Cerebellar nuclear complex (tissue), 1 donor: ENCODE measurements around the gene SLC66A2.
A peak's percentile ranks its signal among the peaks of the same experiment; 100 is the strongest.

Experiments
- DNase-seq, 2 experiments: peaks; one replicate each; lab custom pipeline; 2025; lab: John Stamatoyannopoulos, UW

Gene SLC66A2

DNA sequence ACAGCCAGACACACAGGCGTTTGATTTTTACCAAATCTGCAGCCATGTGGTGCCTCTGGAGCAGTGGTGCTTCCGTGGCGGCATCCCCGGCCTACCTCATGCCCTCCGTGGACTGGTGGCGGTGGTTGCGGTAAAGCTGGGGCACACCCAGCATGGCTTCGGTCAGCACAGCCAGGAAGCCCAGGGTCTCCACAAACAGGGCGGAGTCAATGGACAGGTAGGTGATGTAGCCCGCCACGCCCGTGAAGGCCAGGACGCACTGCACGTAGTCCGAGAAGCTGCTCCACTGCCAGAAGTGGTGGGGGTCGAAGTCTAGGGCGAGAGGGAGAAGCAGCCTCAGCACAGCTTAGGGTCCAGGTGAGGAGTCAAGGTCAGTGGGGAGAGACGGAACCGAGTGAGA is 32.4 kb downstream of the SLC66A2 start:
- no peak for DNase-seq

DNA sequence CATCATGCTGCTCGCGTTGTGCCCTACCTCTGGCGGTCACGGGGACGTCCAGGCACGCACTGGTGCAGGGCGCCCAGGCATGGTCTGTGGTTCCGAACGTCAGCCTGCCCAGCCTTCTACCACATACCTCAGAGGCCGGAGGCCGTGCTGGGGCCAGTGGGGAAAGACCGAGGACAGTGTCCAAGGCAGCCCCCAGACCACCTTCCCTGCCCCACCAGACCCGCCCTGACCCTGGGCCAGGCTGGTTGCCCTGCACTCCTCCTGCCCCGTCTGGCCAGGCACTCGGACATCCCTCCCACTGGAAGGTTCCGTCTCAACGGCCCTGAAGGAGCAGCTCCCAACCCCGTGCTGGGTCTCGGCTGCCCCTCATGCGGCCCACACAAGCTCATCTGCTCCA is 32.8 kb downstream of the SLC66A2 start:
- DNase-seq: no peak

DNA sequence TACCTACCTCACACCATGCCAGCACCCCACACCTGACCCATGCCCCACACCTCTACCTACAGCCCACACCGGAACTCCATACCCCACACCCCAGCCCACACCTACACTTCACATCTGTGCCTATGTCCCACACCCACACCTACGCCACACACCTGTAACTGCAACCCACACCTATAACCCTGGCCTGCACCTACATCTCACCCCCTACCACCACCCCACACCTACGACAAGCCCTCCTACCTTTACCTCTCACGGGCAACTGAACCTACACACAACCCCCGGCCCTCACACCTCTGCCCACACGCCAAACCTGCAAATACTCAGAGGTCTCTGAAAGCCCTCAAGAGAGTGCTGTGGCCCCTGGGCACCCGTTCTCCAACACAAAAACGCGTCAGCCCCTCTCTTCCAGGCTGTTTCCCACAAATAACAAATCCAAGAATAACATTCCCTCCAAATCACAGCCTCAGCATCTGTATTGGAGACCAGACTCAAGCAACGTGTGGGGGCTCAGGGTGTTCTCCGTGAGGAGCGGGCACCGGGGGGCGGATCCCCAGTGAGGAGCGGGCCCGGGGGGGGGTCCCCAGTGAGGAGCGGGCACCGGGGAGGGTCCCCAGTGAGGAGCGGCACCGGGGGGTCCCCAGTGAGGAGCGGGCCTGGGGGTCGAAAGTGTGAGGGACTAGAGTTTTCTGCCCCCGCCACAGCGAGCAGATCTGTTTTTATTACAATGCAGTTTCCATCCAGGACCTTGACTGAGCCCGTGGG is 33.4 kb downstream of the SLC66A2 start:
- DNase-seq: no peak

DNA sequence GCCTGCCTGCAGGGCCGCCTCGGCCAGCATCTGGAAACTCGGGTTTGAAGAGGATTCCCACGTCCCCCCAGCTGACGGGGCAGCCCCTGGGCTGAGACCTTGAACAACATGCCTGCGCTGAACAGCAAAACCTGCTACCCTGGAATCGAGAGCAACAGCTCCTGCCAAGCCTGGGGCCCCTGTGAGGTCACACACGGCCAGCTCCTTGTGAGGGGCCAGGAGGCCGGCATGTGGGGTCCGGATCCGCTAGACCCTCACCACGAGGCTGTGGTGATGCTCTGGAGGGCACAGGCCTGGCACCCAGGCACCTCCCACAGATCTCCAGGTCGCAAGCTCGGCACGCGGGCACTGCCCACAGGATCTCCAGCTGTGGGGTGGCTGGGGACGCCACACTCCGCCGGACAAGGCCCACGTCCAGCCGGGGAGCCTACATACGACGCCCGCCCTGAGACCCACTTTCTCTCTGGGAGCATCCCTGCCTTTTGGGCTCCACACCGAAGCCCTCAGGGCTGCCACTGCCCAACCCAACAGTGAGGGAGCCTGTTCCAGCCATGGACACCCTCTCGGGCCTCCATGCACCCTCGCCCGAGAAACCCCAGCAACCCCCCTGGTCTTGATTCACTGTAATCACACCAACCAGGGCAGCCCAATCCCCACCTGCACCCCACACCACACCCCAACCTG is 34.1 kb downstream of the SLC66A2 start:
- no peak for DNase-seq

DNA sequence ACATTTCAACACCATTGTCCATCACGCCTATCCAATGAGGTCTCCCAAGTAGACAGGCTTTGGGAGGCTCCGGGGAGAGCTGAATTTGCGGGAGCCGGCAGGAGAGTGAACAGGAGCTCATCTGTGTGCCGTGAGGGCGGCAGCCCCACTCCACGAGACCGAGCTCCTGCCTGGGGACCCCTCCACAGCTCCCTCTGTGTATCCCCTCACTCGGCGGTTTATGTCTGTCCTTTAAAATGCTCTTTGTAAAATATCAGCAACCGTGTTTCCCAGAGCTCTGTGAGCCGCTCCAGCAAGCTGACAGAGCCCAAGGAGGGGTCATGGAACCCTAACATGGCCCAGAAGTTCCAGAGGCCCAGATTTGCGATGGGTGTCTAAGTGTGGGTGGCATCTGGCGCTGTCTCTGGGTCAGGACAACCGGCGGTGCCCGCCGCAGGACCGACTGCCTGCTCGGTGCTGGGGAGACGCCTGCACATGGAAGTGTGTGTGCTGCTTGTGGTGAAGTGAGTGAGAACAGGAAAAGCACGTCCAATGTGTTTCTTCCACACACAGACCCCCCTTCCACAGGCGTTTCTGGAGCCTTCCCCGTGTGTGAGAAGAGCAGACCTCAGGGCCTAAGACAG is 34.8 kb downstream of the SLC66A2 start:
- DNase-seq: no peak

DNA sequence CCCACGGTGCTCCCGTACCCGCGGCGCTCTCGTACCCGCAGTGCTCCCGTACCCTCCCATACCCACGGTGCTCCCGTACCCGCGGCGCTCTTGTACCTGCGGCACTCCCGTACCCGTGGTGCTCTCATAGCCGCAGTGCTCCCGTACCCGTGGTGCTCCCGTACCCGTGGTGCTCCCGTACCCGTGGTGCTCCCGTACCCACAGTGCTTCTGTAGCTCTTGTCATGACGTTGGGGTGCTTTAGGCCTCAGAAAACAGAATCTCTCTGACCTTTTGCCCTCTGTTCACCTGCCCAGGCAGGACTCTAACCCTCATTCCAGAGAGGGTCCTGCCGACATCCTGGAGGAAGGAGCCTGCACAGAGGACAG is 35.3 kb downstream of the SLC66A2 start:
- no peak for DNase-seq

DNA sequence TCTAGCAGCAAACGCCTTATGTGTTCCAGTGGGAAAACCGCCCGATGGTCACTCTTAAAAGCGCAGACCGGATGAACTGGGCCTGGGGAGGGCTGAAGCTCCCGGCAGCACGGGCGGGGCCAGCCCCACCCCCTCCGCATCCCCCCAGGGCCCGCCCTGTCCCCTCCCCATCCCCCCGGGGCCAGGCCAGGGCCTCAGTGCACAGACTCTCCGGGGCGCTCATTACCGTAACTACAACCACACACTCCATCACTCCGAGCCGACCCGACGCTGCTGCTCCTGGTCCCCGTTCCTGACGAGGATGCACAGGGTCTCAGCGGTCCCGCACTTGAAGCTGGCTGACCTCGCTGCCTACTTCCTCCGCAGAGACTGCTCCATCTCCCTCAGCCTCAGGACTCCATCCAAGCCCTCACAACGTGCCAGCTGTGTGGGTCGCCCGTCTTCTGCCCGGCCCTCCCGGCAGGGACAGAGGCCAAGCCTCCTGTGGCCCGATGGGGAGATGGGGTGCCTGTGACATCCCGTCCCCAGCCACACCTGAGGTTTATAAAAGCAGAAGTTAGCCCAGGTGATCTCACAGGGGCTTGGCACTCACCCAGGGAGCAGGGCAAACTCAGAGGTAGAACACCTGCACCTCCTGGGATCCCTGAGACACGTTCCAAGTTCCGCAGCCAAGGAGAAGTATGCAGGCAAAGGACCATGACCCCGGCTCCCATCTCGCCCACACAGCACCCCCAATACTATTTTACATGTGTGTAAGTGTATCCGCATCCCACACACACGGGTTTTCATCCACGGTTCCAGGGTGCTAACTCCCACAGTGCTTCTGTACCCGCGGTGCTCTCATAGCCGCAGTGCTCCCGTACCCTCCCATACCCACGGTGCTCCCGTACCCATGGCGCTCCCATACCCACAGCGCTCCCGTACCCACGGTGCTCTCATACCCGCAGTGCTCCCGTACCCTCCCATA is 36.0 kb downstream of the SLC66A2 start:
- no peak for DNase-seq

DNA sequence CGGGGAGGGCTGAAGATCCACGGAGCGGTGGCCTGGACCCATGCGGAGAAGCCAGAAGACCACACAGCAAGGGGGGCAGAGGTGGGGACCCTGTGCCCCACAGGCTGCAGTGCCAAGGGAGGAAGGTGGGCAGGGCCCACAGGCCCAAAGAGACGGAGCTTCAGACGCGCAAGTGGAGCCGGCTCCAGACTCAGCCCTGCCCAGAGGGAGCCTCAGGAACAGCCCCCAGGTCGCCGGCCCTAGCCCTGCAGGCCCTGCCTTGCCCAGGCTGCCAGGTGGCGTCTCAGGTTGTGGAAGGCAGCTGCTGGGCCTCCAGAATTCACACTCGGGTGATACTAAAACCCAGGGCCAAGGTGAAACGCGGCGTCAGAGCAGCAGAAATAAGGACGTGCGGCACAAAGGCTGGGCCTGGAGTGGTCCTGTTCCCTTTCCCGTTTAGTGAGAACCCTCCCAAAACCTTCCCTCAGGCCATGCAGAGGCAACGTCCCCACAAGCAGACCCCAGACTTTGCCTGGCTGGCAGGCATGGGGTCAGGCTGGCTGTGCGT is 36.8 kb downstream of the SLC66A2 start:
- no peak for DNase-seq

DNA sequence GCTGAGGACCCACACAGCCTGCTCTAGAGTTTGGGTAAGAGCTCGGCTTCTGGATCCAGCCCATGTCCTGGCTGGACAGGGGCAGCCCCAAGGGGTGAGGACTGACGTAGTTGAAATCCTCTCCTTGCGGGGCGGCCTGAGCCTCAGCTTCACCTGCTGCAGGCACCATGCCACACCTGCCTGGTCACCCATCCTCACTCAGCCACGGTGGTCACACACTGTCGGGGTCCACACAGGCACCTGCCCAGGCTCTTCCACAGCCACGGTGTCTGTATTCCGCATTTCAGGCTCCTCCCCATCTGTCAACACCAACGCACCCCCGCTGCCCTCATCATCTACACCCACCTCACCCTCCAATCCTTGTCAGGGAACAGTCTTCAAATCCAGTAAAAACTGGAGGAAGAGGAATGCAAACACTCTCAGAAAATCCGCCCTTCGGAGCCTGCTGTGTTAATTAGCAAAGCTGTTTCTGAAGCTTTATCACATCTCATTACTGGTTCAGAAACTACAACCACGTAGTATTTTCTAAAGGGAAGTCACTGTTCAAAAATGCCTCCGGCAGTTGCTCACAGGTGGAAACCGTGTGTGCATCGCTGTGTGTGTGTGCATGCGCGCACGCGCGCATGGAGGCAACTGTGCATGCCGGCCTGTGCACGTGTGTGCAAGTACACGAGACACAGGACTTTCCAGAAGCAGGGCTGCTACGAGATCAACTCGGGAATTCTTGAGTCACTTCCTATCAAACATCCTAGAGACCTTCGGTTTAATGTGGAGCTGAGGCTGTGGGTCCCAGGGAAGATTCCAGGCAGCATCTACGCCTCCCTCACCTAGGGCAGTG is 38.2 kb downstream of the SLC66A2 start:
- DNase-seq: no peak

DNA sequence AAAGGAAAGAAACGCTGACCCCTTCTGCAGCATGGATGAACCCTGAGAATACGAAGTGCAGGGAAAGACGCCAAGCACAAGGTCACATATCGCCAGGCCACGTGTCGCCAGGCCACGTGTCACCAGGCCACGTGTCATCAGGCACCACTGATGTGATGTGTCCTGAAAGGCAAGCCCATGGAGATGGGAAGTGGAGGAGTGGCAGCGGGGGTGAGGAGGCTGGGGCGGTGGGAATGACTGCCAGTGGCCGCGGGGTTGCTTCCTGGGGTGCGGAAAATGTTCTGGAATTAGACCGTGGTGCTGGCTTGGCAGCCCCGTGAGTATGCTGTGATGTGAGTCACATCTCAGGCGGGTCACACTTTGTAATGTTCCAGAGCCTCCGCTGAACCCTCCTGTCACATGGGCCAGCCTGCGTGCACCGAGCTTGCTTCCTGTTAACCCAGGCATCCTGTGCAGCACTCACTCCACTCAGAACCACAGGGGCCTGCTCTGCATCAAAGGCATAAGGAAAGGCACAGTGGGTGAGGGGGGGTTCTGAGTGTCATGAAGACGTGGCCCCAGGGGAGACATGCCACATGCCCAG is 39.0 kb downstream of the SLC66A2 start:
- DNase-seq: peak in 1 of 2 experiments; percentile 6

DNA sequence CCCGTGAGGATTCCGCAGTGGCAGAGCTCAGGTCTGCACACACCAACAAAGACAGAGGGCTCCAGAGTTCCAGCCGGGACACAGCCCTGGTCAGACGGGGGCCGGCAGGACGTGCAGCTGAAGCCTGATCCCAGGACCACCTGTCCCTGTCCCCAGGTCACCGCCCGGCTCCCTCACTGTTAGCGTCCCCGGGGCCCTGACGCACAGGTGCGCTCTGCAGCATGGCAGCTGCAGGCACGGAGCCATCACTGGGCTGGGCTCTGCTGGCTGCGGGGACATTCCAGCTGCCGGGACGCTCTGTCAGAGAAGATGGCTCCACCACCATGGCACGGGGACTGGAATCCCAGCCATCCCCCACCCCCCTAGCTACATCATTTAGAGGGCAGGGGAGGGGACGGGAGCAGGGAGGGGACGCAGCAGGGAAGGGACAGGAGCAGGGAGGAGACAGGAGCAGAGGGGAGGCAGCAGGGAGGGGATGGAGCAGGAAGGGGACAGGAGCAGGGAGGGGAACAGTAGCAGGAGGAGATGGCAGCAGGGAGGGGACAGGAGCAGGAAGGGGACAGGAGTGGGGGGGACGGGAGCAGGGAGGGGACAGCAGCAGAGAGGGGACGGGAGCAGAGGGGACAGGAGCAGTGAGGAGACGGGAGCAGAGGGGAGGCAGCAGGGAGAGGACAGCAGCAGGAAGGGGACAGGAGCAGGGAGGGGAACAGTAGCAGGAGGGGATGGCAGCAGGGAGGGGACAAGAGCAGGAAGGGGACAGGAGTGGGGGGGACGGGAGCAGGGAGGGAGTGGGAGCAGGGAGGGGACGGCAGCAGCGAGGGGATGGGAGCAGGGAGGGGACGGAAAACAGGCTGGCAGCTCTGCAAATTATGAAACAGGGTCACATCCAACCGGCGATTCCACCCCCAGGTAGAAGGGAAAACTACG is 39.8 kb downstream of the SLC66A2 start:
- no peak for DNase-seq

DNA sequence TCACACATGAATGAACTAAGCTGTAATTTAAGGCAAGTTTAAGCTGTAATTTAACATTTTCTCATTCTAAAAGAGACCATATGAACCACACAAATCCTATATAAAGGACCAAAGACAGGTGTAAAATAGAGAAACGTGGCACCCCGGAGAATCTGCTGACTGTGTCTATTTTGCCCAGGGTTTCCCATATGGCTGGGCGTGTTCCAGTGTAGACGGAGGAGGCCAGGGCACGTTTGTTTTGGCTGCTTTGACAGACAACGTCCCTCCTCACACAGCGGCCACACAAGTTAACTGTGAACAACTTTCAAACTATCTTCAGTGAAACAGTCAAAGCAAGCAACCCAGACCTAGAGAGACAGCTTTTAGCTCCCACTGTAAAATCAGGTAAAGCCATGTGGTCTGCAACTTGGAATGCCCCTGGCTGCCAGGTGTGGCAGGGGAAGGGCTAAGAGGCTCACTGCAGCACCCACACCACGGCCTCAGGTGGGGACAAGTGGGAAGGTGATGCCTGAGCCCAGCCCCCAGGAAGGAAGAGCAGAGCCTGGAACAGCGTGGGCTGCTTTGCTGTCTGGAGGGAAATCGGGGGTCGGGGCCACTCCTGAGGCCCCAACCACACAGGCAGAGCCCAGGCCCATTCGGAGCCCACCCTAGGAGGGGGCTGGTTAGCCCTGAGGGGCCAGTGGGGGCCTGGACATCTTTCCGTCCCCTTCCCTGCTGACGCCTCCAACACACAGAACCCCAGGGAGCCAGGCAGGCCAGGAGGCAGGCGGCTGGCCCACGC is 40.7 kb downstream of the SLC66A2 start:
- DNase-seq: no peak

DNA sequence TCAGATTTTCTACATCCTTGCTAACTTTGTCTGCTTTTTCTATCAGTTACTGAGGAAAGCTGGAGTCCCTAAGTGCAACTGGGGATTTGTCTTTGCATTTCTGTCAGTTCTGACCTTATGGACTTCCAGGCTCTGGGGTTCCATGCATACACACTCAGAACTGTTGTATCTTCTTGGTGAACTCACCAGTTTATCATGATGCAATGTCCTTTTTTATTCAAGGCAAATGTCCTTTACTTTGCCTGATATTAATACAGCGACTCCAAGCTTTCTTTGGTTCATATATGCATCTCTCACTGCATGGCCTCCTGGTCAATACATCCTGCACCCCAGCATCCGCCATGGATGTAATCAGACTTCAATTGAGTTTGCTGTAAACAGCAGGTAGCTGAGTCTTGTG is 44.7 kb downstream of the SLC66A2 start:
- DNase-seq: no peak

DNA sequence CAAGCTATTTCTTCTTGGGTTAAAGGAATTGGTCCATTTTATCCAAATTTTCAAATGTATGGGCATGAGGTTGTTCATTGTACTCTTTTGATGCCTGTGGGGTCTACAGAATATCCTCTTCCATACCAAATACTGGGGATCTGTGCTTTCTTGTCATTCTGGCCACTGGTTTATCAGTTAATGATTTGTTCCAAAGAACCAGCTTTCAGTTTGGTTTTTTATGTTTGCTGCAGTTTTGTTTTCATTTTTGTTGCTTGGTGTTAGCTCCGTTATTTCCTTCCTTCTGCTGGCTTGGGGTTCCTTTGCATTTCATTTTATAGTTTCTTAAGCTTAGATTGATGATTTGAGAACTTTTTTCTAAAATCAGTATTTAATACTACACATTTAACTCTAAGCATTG is 45.5 kb downstream of the SLC66A2 start:
- DNase-seq: no peak

DNA sequence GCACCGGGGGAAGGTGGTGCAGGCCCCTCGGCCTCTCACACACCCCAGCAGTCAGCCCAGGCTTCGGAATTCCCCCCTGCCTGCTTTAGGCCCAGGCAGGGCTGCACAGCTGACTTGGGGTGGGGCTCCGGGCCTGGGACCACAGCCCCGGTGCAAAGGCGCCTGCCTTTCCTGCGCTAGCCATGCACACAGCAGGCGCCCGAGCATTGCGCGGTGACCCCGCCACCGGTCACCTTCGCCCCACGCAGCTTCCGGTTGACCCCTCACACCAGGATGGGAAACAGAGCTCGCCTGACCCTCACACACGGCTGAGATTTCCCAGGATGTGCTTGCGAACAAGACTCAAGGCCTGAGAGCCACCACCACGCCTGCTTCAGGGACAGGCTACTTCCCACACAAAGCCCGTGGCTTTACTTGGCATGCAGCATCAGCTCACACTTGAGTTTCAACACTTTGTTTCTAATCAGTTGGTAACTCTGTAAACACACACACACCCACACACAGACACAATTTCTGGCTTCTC is 46.0 kb downstream of the SLC66A2 start:
- no peak for DNase-seq

DNA sequence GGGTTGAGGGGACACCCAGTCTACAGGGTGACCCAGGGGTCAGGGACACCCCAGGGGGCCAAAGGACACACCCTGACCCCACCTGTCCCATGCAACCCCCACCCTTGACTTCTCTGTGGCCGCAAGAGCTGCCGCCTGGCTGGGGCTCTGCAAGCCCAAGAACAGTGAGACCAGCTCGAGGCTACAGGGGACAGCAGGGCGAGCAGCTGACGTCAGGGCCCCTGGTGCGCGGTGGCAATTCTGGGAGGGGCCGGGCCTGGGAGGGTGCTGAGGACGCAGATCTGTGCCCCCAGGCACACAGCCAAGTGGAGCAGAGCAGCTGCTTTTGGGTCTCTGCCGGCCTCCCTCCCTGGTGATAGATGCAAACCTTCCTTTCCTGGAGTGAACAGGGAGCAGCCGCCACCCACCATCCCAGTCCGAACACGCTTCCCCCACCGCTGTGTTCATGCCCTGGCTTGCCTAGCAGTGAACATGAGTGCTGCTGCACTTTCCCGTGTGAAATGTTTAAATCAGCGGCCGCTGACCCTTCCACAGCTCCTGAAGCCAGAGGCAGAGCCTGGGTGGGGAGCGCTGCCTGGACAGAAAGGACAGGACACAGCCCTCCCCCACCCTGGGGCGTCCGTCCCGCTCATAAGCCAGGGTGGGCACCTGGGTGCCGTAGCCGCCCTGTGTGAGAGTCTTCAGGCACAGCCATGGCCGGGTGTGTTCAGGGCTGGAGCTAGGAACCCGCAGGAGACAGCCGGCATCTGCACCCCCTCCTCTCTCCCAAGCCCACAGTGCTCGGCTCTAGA is 46.9 kb downstream of the SLC66A2 start:
- DNase-seq: no peak

DNA sequence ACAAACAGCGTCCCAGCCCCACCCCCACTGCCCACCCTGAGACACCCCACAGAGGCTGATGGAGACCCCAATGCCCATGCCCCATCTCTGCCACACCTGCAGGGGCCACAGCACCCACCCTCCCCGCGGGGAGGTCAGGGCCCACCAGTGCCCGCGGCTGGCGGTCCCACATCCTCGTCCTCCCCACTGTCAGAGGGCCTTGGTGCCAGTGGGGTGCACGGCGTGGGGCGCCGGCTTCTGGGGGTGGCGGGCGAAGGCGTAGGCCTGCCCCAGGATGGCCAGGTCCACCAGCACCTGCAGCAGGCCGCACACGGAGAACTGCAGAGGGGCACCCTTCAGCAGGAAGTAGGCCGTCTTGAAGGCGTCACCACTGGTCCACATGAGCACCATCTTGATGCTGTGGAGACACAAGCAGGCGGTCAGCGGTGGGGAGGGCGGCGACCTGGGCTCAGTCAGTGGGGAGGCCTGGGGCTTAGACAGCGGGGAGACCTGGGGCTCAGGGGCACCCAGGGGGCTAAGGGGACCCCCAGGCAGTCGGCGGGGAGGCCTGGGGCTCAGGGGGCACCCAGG is 47.6 kb downstream of the SLC66A2 start:
- DNase-seq: no peak
